GM23338 (cell line): ENCODE measurements around the gene ARL5C. TPM values are rescaled to one million over a fixed set of nuclear protein-coding genes. Genes with fewer than 3 reads are reported as not detected.

Experiments
- ATAC-seq: fragments of 200-7000 bp; cut with Tn5 transposase; 3 replicates; pipeline ENCODE4 v1.9.1; 2020
- DNase-seq: peaks from one replicate; pipeline ENCODE4 v3.0.0-alpha.2; 2015; ENCODE audit warnings: low spot score
- H2AFZ ChIP-seq: fragments of 200-600 bp; sonication (generic); 2 replicates; pipeline ENCODE4 v1.8.0; 2016; ENCODE audit warnings: antibody characterized with exemption, mild to moderate bottlenecking, moderate library complexity
- H3F3A ChIP-seq: fragments of 200-600 bp; sonication (generic); replicated peaks from 2 replicates; pipeline ENCODE4 v1.8.0; 2017; ENCODE audit warnings: antibody characterized with exemption, mixed run types, low read depth
- H3K27ac ChIP-seq: fragments of 200-600 bp; sonication (generic); 2 replicates; pipeline ENCODE4 v1.6.1; 2016; ENCODE audit warnings: low read depth
- H3K27me3 ChIP-seq: fragments of 200-600 bp; sonication (generic); 2 replicates; pipeline ENCODE4 v1.8.0; 2016; ENCODE audit warnings: mild to moderate bottlenecking, mixed run types, moderate library complexity; ENCODE audit not compliant: insufficient read depth
- H3K36me3 ChIP-seq: fragments of 200-600 bp; sonication (generic); 2 replicates; pipeline ENCODE4 v1.8.0; 2016; ENCODE audit warnings: mild to moderate bottlenecking; ENCODE audit not compliant: insufficient read depth
- H3K4me1 ChIP-seq: fragments of 200-600 bp; sonication (generic); 2 replicates; pipeline ENCODE4 v1.8.0; 2016; ENCODE audit warnings: mild to moderate bottlenecking, moderate library complexity; ENCODE audit not compliant: insufficient read depth
- H3K4me2 ChIP-seq: fragments of 200-600 bp; sonication (generic); 2 replicates; pipeline ENCODE4 v1.7.1; 2017; ENCODE audit warnings: mixed run types
- H3K4me3 ChIP-seq: fragments of 200-600 bp; sonication (generic); 2 replicates; pipeline ENCODE4 v1.6.1; 2016; ENCODE audit warnings: mixed run types
- H3K79me2 ChIP-seq: fragments of 200-600 bp; sonication (generic); replicated peaks from 2 replicates; pipeline ENCODE4 v1.8.0; 2017; ENCODE audit warnings: mild to moderate bottlenecking; ENCODE audit not compliant: insufficient read depth
- H3K9me2 ChIP-seq: fragments of 200-600 bp; sonication (generic); 2 replicates; pipeline ENCODE4 v1.8.0; 2017; ENCODE audit not compliant: insufficient read depth
- H4K20me1 ChIP-seq: fragments of 200-600 bp; sonication (generic); replicated peaks from 2 replicates; pipeline ENCODE4 v1.8.0; 2017; ENCODE audit warnings: mild to moderate bottlenecking; ENCODE audit not compliant: insufficient read depth
- H3K27ac Mint-ChIP-seq: 2 replicates; pipeline ENCODE4 v1.8.0; 2020; ENCODE audit warnings: inconsistent platforms, mild to moderate bottlenecking, moderate library complexity, mixed read lengths
- H3K27me3 Mint-ChIP-seq: 3 replicates; pipeline ENCODE4 v1.8.0; 2022; ENCODE audit warnings: low read depth, mild to moderate bottlenecking, moderate library complexity, mixed read lengths, inconsistent platforms; ENCODE audit not compliant: insufficient read depth, poor library complexity
- H3K36me3 Mint-ChIP-seq: 3 replicates; pipeline ENCODE4 v1.8.0; 2021; ENCODE audit warnings: low read depth, mild to moderate bottlenecking, inconsistent platforms, moderate library complexity, mixed read lengths
- H3K4me1 Mint-ChIP-seq: 3 replicates; pipeline ENCODE4 v1.8.0; 2020; ENCODE audit warnings: mild to moderate bottlenecking, inconsistent platforms, mixed read lengths
- H3K4me3 Mint-ChIP-seq: 3 replicates; pipeline ENCODE4 v1.8.0; 2021; ENCODE audit warnings: moderate library complexity, mild to moderate bottlenecking, inconsistent platforms, mixed read lengths
- H3K9me3 Mint-ChIP-seq: 3 replicates; pipeline ENCODE4 v1.8.0; 2020; ENCODE audit warnings: moderate library complexity, mild to moderate bottlenecking, inconsistent platforms, mixed read lengths
- CREB1 ChIP-seq: fragments of 250-450 bp; sonication (Bioruptor Pico); IDR thresholded peaks from 2 replicates; pipeline ENCODE4 v1.5.0; 2020; ENCODE audit warnings: low read depth, mild to moderate bottlenecking, moderate library complexity
- EZH2 ChIP-seq: fragments of 200-600 bp; sonication (generic); IDR thresholded peaks from one replicate; pipeline ENCODE4 v1.8.0; 2017; ENCODE audit warnings: antibody characterized with exemption, mild to moderate bottlenecking, low read depth; ENCODE audit not compliant: unreplicated experiment
- EZH2phosphoT487 ChIP-seq: fragments of 200-600 bp; sonication (generic); IDR thresholded peaks from one replicate; pipeline ENCODE4 v1.8.1; 2018; ENCODE audit warnings: antibody characterized with exemption; ENCODE audit not compliant: unreplicated experiment
- POLR2AphosphoS5 ChIP-seq: IDR thresholded peaks from 2 replicates; pipeline ENCODE4 v1.6.1; 2016; ENCODE audit warnings: antibody characterized with exemption, low read depth
- STAT1 ChIP-seq: IDR thresholded peaks from one replicate; pipeline ENCODE4 v1.6.1; 2016; ENCODE audit warnings: antibody characterized with exemption; ENCODE audit not compliant: unreplicated experiment
- ZNF331 ChIP-seq: fragments of 250-450 bp; sonication (Bioruptor Pico); IDR thresholded peaks from 2 replicates; pipeline ENCODE4 v1.5.0; 2020; ENCODE audit warnings: low read depth, mild to moderate bottlenecking, moderate library complexity
- polyA plus RNA-seq: library from polyadenylated mRNA; unstranded; fragments of >200 nt; fragmentation: Nextera tagmentation; extraction: Ambion mirVana; gene quantifications from 2 replicates; pipeline ENCODE4 v1.2.1, GENCODE V29; 2016
- total RNA-seq: library from RNA; depleted of rRNA; stranded (reverse); fragments of >200 nt; shearing (Covaris generic); gene quantifications from 2 replicates; pipeline ENCODE4 v1.2.3, GENCODE V29; 2014
- TF ChIP-seq, protein P1 (sequence below): IDR thresholded peaks from one replicate; pipeline ENCODE4 v1.6.1; 2018; ENCODE audit warnings: antibody characterized with exemption; ENCODE audit not compliant: unreplicated experiment
- TF ChIP-seq, protein P2 (sequence below): fragments of 250-450 bp; sonication (Bioruptor Pico); IDR thresholded peaks from 2 replicates; pipeline ENCODE4 v1.5.0; 2020; ENCODE audit warnings: mild to moderate bottlenecking, moderate library complexity
- TF ChIP-seq, protein P3 (sequence below), 2 experiments: fragments of 200-600 bp in 1 of 2; sonication (generic) in 1 of 2; conservative IDR thresholded peaks; 2 replicates each; pipeline versions ENCODE4 v1.5.1 to v1.6.1; 2016 to 2017; ENCODE audit warnings: antibody characterized with exemption in 2 of 2, low read depth in 2 of 2, mild to moderate bottlenecking in 2 of 2, moderate library complexity in 1 of 2
- TF ChIP-seq, protein P4 (sequence below): IDR thresholded peaks from 2 replicates; pipeline ENCODE4 v1.6.1; 2016; ENCODE audit warnings: antibody characterized with exemption

ARL5C gene
- total and polyA plus RNA-seq, 2 experiments from 2014 or later, result not detected

DNA sequence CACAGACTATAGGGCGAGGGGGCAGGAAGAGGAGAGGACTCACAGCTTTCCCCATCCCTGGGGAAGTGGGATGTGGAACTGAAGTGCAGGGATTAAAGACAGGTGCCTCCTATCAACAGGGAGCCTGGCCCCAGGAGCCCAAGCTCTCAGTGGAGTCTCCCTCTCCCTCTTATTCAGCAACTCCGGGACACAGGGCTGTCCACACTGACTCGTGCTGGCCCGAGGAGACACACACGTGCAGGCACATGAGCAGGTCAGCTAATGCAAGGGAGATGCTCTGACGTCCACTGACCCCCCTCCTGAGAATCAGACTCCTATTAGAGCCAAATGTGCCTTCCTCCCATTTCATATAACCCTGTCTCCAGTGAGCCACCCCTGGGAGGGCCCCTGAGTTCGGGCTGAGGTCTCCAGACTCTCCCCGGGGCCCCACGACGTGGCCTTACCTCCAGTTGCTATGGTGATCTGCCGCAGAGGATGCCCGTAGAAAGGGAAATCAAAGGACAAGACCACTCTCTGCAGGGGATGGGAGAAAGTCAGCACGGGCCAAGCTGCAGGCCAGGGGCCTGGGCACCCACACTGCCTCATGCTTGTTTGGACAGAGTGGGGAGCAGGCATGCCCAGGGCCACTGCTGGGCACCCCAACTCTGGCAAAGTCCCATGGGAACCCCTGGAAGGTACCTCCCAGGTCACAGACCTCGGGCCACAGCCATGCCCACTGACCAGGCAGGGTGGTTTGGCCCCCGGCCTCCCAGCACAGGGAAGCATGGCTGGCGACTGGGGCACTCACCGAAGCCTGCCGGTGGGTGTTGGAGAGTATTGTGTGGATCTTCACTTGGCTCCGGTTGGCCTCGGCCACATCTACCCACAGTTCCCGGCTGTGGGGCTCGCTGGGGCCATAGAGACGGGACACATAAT, 57.2 kb downstream of the ARL5C start:
- Histone ChIP-seq H3K36me3 (no peaks in the 10 kb centered on the region), H3K4me3 (no peak overlapping the region), H3K79me2 (no peaks in the 10 kb centered on the region), H3K9me2 (no peaks in the 10 kb centered on the region), H3K27me3 (no peaks in the 10 kb centered on the region), H2AFZ (no peak overlapping the region), H3K4me1 (no peaks in the 10 kb centered on the region), H3K4me2 (no peak overlapping the region), H3F3A (no peaks in the 10 kb centered on the region), H3K27ac (no peak overlapping the region), H4K20me1 (no peaks in the 10 kb centered on the region)
- ATAC-seq (no peak), DNase-seq (no peak)
- Mint-ChIP-seq H3K9me3 (no peaks in the 10 kb centered on the region), H3K4me1 (no peaks in the 10 kb centered on the region), H3K27ac (no peak overlapping the region), H3K4me3 (no peak overlapping the region), H3K36me3 (no peaks in the 10 kb centered on the region), H3K27me3 (peaks cover 9% of the 10 kb centered on the region)
- no peak for TF ChIP-seq ZNF331
- TF ChIP-seq CREB1 (CRISPR knock-in tag), result no peak
- TF ChIP-seq, protein P1, sequence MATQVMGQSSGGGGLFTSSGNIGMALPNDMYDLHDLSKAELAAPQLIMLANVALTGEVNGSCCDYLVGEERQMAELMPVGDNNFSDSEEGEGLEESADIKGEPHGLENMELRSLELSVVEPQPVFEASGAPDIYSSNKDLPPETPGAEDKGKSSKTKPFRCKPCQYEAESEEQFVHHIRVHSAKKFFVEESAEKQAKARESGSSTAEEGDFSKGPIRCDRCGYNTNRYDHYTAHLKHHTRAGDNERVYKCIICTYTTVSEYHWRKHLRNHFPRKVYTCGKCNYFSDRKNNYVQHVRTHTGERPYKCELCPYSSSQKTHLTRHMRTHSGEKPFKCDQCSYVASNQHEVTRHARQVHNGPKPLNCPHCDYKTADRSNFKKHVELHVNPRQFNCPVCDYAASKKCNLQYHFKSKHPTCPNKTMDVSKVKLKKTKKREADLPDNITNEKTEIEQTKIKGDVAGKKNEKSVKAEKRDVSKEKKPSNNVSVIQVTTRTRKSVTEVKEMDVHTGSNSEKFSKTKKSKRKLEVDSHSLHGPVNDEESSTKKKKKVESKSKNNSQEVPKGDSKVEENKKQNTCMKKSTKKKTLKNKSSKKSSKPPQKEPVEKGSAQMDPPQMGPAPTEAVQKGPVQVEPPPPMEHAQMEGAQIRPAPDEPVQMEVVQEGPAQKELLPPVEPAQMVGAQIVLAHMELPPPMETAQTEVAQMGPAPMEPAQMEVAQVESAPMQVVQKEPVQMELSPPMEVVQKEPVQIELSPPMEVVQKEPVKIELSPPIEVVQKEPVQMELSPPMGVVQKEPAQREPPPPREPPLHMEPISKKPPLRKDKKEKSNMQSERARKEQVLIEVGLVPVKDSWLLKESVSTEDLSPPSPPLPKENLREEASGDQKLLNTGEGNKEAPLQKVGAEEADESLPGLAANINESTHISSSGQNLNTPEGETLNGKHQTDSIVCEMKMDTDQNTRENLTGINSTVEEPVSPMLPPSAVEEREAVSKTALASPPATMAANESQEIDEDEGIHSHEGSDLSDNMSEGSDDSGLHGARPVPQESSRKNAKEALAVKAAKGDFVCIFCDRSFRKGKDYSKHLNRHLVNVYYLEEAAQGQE, result no peak
- no peak for TF ChIP-seq EZH2phosphoT487
- TF ChIP-seq, protein P2, sequence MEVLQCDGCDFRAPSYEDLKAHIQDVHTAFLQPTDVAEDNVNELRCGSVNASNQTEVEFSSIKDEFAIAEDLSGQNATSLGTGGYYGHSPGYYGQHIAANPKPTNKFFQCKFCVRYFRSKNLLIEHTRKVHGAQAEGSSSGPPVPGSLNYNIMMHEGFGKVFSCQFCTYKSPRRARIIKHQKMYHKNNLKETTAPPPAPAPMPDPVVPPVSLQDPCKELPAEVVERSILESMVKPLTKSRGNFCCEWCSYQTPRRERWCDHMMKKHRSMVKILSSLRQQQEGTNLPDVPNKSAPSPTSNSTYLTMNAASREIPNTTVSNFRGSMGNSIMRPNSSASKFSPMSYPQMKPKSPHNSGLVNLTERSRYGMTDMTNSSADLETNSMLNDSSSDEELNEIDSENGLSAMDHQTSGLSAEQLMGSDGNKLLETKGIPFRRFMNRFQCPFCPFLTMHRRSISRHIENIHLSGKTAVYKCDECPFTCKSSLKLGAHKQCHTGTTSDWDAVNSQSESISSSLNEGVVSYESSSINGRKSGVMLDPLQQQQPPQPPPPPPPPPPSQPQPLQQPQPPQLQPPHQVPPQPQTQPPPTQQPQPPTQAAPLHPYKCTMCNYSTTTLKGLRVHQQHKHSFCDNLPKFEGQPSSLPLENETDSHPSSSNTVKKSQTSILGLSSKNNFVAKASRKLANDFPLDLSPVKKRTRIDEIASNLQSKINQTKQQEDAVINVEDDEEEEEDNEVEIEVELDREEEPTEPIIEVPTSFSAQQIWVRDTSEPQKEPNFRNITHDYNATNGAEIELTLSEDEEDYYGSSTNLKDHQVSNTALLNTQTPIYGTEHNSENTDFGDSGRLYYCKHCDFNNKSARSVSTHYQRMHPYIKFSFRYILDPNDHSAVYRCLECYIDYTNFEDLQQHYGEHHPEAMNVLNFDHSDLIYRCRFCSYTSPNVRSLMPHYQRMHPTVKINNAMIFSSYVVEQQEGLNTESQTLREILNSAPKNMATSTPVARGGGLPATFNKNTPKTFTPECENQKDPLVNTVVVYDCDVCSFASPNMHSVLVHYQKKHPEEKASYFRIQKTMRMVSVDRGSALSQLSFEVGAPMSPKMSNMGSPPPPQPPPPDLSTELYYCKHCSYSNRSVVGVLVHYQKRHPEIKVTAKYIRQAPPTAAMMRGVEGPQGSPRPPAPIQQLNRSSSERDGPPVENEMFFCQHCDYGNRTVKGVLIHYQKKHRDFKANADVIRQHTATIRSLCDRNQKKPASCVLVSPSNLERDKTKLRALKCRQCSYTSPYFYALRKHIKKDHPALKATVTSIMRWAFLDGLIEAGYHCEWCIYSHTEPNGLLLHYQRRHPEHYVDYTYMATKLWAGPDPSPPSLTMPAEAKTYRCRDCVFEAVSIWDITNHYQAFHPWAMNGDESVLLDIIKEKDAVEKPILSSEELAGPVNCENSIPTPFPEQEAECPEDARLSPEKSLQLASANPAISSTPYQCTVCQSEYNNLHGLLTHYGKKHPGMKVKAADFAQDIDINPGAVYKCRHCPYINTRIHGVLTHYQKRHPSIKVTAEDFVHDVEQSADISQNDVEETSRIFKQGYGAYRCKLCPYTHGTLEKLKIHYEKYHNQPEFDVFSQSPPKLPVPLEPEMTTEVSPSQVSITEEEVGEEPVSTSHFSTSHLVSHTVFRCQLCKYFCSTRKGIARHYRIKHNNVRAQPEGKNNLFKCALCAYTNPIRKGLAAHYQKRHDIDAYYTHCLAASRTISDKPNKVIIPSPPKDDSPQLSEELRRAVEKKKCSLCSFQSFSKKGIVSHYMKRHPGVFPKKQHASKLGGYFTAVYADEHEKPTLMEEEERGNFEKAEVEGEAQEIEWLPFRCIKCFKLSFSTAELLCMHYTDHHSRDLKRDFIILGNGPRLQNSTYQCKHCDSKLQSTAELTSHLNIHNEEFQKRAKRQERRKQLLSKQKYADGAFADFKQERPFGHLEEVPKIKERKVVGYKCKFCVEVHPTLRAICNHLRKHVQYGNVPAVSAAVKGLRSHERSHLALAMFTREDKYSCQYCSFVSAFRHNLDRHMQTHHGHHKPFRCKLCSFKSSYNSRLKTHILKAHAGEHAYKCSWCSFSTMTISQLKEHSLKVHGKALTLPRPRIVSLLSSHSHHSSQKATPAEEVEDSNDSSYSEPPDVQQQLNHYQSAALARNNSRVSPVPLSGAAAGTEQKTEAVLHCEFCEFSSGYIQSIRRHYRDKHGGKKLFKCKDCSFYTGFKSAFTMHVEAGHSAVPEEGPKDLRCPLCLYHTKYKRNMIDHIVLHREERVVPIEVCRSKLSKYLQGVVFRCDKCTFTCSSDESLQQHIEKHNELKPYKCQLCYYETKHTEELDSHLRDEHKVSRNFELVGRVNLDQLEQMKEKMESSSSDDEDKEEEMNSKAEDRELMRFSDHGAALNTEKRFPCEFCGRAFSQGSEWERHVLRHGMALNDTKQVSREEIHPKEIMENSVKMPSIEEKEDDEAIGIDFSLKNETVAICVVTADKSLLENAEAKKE (CRISPR knock-in tag), result no peak
- TF ChIP-seq, protein P3, sequence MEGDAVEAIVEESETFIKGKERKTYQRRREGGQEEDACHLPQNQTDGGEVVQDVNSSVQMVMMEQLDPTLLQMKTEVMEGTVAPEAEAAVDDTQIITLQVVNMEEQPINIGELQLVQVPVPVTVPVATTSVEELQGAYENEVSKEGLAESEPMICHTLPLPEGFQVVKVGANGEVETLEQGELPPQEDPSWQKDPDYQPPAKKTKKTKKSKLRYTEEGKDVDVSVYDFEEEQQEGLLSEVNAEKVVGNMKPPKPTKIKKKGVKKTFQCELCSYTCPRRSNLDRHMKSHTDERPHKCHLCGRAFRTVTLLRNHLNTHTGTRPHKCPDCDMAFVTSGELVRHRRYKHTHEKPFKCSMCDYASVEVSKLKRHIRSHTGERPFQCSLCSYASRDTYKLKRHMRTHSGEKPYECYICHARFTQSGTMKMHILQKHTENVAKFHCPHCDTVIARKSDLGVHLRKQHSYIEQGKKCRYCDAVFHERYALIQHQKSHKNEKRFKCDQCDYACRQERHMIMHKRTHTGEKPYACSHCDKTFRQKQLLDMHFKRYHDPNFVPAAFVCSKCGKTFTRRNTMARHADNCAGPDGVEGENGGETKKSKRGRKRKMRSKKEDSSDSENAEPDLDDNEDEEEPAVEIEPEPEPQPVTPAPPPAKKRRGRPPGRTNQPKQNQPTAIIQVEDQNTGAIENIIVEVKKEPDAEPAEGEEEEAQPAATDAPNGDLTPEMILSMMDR (conservative IDR thresholded peaks at IDR 0.05; ENCODE audit: low read depth in 2 of 2), result no peak
- TF ChIP-seq, protein P4, sequence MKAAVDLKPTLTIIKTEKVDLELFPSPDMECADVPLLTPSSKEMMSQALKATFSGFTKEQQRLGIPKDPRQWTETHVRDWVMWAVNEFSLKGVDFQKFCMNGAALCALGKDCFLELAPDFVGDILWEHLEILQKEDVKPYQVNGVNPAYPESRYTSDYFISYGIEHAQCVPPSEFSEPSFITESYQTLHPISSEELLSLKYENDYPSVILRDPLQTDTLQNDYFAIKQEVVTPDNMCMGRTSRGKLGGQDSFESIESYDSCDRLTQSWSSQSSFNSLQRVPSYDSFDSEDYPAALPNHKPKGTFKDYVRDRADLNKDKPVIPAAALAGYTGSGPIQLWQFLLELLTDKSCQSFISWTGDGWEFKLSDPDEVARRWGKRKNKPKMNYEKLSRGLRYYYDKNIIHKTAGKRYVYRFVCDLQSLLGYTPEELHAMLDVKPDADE, result no peak
- no peak for TF ChIP-seq EZH2
- no peak for TF ChIP-seq STAT1
- TF ChIP-seq POLR2AphosphoS5, result no peak
